Prostate gland (tissue), 2 donors: Measurements from ENCODE around the gene RFTN1.

ENCODE experiments used
- POLR2AphosphoS5 ChIP-seq: sonication (generic); formaldehyde crosslinking; IDR thresholded peaks from one replicate; pipeline ENCODE4 v1.6.1; 2017; ENCODE audit warnings: antibody characterized with exemption
- TF ChIP-seq, protein P1 (sequence below), 4 experiments: fragments of 200-600 bp in 2 of 4; fragments of 450-650 bp in 2 of 4; sonication (generic) in 2 of 4; IDR thresholded peaks; 1 replicate in 3 of 4; 2 replicates in 1 of 4; pipeline ENCODE4 v1.5.1; 2016 to 2019; ENCODE audit warnings: antibody characterized with exemption in 4 of 4, mild to moderate bottlenecking in 2 of 4, moderate library complexity in 2 of 4

GRCh38 chr3:16480861-16481545, 32.5 kb downstream of the RFTN1 start:
- no peak for TF ChIP-seq POLR2AphosphoS5
- TF ChIP-seq, protein P1, sequence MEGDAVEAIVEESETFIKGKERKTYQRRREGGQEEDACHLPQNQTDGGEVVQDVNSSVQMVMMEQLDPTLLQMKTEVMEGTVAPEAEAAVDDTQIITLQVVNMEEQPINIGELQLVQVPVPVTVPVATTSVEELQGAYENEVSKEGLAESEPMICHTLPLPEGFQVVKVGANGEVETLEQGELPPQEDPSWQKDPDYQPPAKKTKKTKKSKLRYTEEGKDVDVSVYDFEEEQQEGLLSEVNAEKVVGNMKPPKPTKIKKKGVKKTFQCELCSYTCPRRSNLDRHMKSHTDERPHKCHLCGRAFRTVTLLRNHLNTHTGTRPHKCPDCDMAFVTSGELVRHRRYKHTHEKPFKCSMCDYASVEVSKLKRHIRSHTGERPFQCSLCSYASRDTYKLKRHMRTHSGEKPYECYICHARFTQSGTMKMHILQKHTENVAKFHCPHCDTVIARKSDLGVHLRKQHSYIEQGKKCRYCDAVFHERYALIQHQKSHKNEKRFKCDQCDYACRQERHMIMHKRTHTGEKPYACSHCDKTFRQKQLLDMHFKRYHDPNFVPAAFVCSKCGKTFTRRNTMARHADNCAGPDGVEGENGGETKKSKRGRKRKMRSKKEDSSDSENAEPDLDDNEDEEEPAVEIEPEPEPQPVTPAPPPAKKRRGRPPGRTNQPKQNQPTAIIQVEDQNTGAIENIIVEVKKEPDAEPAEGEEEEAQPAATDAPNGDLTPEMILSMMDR (IDR thresholded peaks at IDR 0.05): no peak
